ENCODE results near the gene HNRNPLL. TPM values are rescaled to one million over a fixed set of nuclear protein-coding genes. Genes with fewer than 3 reads are reported as not detected.
"Not testable (repeated sequence)": the region's sequence is repeated elsewhere in the genome, so short reads cannot be mapped to it uniquely, and the experiment has no call there.

HNRNPLL gene
- total and polyA plus RNA-seq, 7 experiments from 2014 or later: 10.1 to 66.8 (median 24.8) TPM

DNA sequence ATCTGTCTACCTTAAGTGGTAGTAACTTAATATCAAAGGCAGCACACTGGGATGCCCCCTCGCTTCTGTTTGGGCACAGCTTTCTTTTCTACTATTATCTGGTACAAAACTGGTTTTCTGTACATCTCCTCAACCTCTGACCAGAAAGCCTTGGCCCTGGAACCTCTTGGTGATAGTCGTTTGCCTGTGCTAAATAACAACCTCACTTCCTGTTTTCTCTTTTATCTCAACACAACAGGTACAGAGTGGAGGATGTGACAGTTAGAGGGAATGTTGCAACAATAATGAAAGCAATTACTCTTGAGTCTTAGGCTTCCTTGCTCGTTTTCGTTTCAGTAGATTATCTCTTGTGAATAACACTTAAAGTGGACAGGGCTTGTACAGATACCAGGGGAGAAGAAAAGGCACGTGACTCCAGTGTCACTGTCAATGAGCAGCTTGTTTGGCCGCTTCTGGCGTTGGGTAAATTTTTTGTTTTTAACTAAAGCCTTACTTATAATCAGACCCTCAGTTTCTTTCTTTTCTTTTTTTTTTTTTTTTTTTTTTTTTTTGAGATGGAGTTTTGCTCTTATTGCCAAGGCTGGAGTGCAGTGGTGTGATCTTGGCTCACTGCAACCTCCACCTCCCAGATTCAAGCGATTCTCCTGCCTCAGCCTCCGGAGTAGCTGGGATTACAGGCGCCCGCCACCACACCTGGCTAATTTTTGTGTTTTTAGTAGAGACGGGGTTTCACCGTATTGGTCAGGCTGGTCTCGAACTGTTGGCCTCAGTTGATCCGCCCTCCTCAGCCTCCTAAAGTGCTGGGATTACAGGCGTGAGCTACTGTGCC, 41.2 kb upstream of the HNRNPLL start:
- H3K4me3 ChIP-seq (ENCODE audit: low read length); H3K9me3 ChIP-seq (ENCODE audit: control insufficient read depth in 2 of 3, low read length in 3 of 3); H3K36me3 ChIP-seq (ENCODE audit: control insufficient read depth in 2 of 3, insufficient read depth in 3 of 3, low read length in 3 of 3); CTCF ChIA-PET; H3K27me3 ChIP-seq (ENCODE audit: control insufficient read depth in 2 of 2, insufficient read depth in 2 of 2, low read length in 2 of 2); H3K27me3 Mint-ChIP-seq; H3K9me3 Mint-ChIP-seq: not testable (repeated sequence)
- POLR2A ChIA-PET: interaction anchor here (0.6 to 1.2 kb wide), 3 partner anchors 23 to 103 kb away, joined by 3 read pairs; partner anchors contain the start of gene HNRNPLL
- Mint-ChIP-seq H3K27ac (peak overlapping the region; percentile 85 to 94 (median 88)), H3K4me3 (peak overlapping the region; percentile 22 to 81 (median 75)), H3K4me1 (peaks cover 16 to 49% (median 23%) of the 10 kb centered on the region in 7 donors), H3K36me3 (peaks cover 0 to 23% (median 0%) of the 10 kb centered on the region in 5 donors)
- Histone ChIP-seq H3K4me1 (ENCODE audit: control insufficient read depth in 2 of 2, insufficient read depth in 2 of 2, low read length in 2 of 2) (peaks cover 6 to 14% of the 10 kb centered on the region in 2 donors), H3K27ac (ENCODE audit: low read depth, low read length) (peak overlapping the region; percentile 36)
- DNase-seq (peak in 6 of 9 donors; percentile 32 to 58 (median 44)), ATAC-seq (peak; percentile 83)
- intact Hi-C loops (cut with micrococcal nuclease): loop anchor here (1.0 to 5.0 kb wide), 4 partner anchors 9 to 267 kb away; partner anchors contain the start of genes GALM (in 2 of the 2) and ATL2 (in 1 of the 2)

DNA sequence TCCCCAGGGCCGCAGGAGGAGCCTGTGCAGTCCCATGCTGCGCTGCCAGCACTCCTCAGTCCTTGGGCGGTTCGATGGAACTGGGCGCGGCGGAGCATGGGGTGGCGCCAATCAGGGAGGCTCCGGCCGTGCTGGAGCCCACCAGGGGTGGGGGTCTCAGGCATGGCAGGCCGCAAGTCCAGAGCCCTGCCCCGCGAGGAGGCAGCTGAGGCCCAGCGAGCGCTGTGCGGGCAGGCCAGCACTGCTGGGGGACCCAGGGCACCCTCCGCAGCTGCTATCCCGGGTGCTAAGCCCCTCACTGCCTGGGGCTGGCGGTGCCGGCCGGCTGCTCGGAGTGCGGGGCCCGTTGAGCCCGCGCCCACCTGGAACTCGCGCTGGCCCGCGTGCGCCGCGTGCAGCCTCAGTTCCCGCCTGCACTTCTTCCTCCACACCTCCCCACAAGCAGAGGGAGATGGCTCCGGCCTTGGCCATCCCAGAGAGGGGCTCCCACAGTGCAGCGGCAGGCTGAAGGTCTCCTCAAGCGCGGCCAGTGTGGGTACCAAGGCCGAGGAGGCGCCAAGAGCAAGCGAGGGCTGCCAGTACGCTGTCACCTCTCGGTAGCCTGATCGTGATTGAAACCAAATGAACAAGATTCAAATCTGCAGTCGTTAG, 40.4 kb upstream of the HNRNPLL start:
- ChIA-PET CTCF (no interaction called here), POLR2A (interaction anchor here (0.6 to 1.2 kb wide), 2 partner anchors 24 to 103 kb away, joined by 3 read pairs; no protein-coding TSS in a partner anchor)
- Histone ChIP-seq H3K36me3 (ENCODE audit: control insufficient read depth in 2 of 3, insufficient read depth in 3 of 3, low read length in 3 of 3) (no peaks in the 10 kb centered on the region), H3K4me1 (ENCODE audit: control insufficient read depth in 2 of 2, insufficient read depth in 2 of 2, low read length in 2 of 2) (peaks cover 6 to 8% of the 10 kb centered on the region in 2 donors), H3K4me3 (ENCODE audit: low read length) (no peak overlapping the region), H3K9me3 (ENCODE audit: control insufficient read depth in 2 of 3, low read length in 3 of 3) (no peaks in the 10 kb centered on the region), H3K27ac (ENCODE audit: low read depth, low read length) (no peak overlapping the region), H3K27me3 (ENCODE audit: control insufficient read depth in 2 of 2, insufficient read depth in 2 of 2, low read length in 2 of 2) (no peaks in the 10 kb centered on the region)
- ATAC-seq (no peak), DNase-seq (no peak)
- peaks cover 12 to 45% (median 18%) of the 10 kb centered on the region in 7 donors for H3K4me1 Mint-ChIP-seq
- peaks cover 0 to 17% (median 0%) of the 10 kb centered on the region in 5 donors for H3K36me3 Mint-ChIP-seq
- no peaks in the 10 kb centered on the region for H3K27me3 Mint-ChIP-seq
- peak overlapping the region in 6 of 10 donors; percentile 74 to 81 (median 76) for H3K4me3 Mint-ChIP-seq
- intact Hi-C loops (cut with micrococcal nuclease): loop anchor here (1.0 to 5.0 kb wide), 3 partner anchors 23 to 266 kb away; partner anchors contain the start of genes GALM (in 2 of the 2) and ATL2 (in 1 of the 2)
- peak overlapping the region; percentile 85 to 94 (median 88) for H3K27ac Mint-ChIP-seq
- peaks cover 0 to 5% (median 0%) of the 10 kb centered on the region in 11 donors for H3K9me3 Mint-ChIP-seq

DNA sequence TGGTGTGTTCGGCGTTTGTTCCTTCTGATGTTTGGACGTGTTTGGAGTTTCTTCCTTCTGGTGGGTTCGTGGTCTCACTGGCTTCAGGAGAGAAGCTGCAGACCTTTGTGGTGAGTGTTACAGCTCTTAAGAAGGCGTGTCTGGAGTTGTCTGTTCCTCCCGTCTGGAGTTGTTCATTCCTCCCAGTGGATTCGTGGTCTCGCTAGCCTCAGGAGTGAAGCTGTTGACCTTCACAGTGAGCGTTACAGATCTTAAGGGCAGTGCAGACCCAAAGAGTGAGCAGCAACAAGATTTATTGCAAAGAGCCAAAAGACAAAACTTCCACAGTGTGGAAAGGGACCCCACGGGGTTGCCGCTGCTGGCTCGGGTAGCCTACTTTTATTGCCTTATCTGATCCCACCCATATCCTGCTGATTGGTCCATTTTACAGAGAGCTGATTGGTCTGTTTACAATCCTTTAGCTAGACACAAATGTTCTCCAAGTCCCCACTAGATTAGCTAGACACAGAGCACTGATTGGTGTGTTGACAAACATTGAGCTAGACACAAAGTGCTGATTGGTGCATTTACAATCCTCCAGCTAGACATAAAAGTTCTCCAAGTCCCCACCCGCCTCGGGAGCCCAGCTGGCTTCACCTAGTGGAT, 39.8 kb upstream of the HNRNPLL start:
- not testable (repeated sequence) for H3K27me3 Mint-ChIP-seq; ATAC-seq; H3K4me1 ChIP-seq (ENCODE audit: control insufficient read depth in 2 of 2, insufficient read depth in 2 of 2, low read length in 2 of 2); H3K27me3 ChIP-seq (ENCODE audit: control insufficient read depth in 2 of 2, insufficient read depth in 2 of 2, low read length in 2 of 2); H3K36me3 ChIP-seq (ENCODE audit: control insufficient read depth in 2 of 3, insufficient read depth in 3 of 3, low read length in 3 of 3); H3K9me3 Mint-ChIP-seq; H3K9me3 ChIP-seq (ENCODE audit: control insufficient read depth in 2 of 3, low read length in 3 of 3); H3K27ac ChIP-seq (ENCODE audit: low read depth, low read length); H3K4me3 Mint-ChIP-seq; H3K4me3 ChIP-seq (ENCODE audit: low read length); DNase-seq
- Mint-ChIP-seq H3K36me3 (peaks cover 0 to 14% (median 0%) of the 10 kb centered on the region in 5 donors), H3K4me1 (peaks cover 6 to 43% (median 13%) of the 10 kb centered on the region in 7 donors), H3K27ac (peak overlapping the region in 8 of 9 donors; percentile 44 to 86 (median 66))
- POLR2A ChIA-PET: interaction anchor here (0.6 kb wide), 1 partner anchor 37 kb away, joined by 4 read pairs; no protein-coding TSS in a partner anchor
- CTCF ChIA-PET: interaction anchor here (0.6 to 1.0 kb wide), 2 partner anchors 61 to 267 kb away, joined by 3 read pairs; no protein-coding TSS in a partner anchor
- intact Hi-C loops (cut with micrococcal nuclease): loop anchor here (1.0 to 5.0 kb wide), 3 partner anchors 24 to 265 kb away; partner anchors contain the start of genes GALM (in 2 of the 2) and ATL2 (in 1 of the 2)

DNA sequence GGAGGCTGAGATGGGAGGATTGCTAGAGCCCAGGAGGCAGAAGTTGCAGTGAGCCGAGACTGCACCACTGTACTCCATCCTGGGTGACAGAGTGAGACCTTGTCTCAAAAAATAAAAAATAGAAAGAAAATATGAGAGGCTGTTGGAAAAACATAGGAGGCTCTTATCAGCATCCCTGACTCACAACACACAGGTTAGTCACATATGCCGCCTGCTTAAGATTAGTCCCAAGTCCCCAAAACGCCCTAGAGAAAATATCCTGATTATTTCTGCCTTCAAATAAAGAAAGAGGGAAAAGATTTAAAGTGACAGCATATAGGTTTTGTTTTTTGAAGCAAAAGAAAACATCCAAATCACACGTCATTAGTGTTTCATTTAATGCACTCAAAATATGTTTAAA, 33.3 kb upstream of the HNRNPLL start:
- Histone ChIP-seq H3K36me3 (ENCODE audit: control insufficient read depth in 2 of 3, insufficient read depth in 3 of 3, low read length in 3 of 3) (no peaks in the 10 kb centered on the region), H3K27ac (ENCODE audit: low read depth, low read length) (no peak overlapping the region), H3K9me3 (ENCODE audit: control insufficient read depth in 2 of 3, low read length in 3 of 3) (no peaks in the 10 kb centered on the region), H3K4me3 (ENCODE audit: low read length) (no peak overlapping the region), H3K4me1 (ENCODE audit: control insufficient read depth in 2 of 2, insufficient read depth in 2 of 2, low read length in 2 of 2) (no peaks in the 10 kb centered on the region), H3K27me3 (ENCODE audit: control insufficient read depth in 2 of 2, insufficient read depth in 2 of 2, low read length in 2 of 2) (no peaks in the 10 kb centered on the region)
- Mint-ChIP-seq H3K9me3 (peaks cover 0 to 5% (median 0%) of the 10 kb centered on the region in 11 donors), H3K36me3 (peaks cover 0 to 10% (median 0%) of the 10 kb centered on the region in 5 donors), H3K27me3 (no peaks in the 10 kb centered on the region), H3K4me1 (peaks cover 0 to 34% (median 10%) of the 10 kb centered on the region in 7 donors), H3K4me3 (no peak overlapping the region), H3K27ac (no peak overlapping the region)
- ChIA-PET POLR2A (no interaction called here), CTCF (no interaction called here)
- intact Hi-C loops (cut with micrococcal nuclease): no loop called here
- DNase-seq (no peak), ATAC-seq (no peak)

DNA sequence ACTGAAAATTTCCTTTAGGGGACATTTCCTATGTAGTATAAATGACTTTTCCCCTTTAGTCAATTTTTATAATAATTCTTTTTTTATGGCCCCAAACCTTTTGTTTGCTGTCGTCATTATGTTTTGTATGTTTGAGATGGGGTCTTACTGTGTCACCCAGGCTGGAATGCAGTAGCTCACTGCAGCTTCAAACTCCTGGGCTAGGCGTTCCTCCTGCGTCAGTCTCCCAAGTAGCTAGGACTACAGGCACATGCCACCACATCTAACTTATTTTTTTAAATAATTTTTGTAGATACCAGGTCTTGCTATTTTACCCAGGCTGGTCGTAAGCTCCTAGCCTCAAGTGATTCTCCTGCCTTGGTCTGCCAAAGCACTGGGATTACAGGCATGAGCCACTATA, 32.4 kb upstream of the HNRNPLL start:
- H3K36me3 Mint-ChIP-seq: peaks cover 0 to 11% (median 0%) of the 10 kb centered on the region in 5 donors
- intact Hi-C loops (cut with micrococcal nuclease): no loop called here
- POLR2A ChIA-PET: no interaction called here

DNA sequence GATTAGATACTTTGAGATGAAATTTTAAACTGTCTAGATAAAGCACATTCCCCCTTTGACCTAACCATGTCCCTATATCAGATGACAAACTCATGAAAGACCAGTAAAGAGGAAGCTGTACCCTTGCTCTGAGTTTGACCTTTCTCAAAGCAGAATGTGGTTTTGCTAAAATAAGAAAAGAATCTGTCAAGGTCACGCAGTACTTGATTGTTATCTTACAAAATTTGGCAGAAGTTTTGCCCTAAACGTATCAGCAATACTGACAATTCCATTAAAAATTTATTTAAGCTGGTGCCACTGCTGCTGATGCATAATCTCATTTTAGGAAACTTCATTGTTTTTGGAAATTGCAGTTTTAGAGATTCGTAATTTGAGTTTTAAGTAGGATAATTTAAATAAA, 32.0 kb upstream of the HNRNPLL start:
- H3K4me3 Mint-ChIP-seq: peak overlapping the region in 1 of 10 donors; percentile 26
- H3K4me1 Mint-ChIP-seq: peaks cover 0 to 32% (median 10%) of the 10 kb centered on the region in 7 donors
- ATAC-seq: peak; percentile 64
- no peaks in the 10 kb centered on the region for H3K36me3 ChIP-seq (ENCODE audit: control insufficient read depth in 2 of 3, insufficient read depth in 3 of 3, low read length in 3 of 3)
- H3K27ac ChIP-seq (ENCODE audit: low read depth, low read length): no peak overlapping the region
- H3K27me3 ChIP-seq (ENCODE audit: control insufficient read depth in 2 of 2, insufficient read depth in 2 of 2, low read length in 2 of 2): no peaks in the 10 kb centered on the region
- no peak overlapping the region for H3K27ac Mint-ChIP-seq
- H3K4me1 ChIP-seq (ENCODE audit: control insufficient read depth in 2 of 2, insufficient read depth in 2 of 2, low read length in 2 of 2): no peaks in the 10 kb centered on the region
- no peak for DNase-seq
- POLR2A ChIA-PET: no interaction called here
- H3K27me3 Mint-ChIP-seq: no peaks in the 10 kb centered on the region
- H3K4me3 ChIP-seq (ENCODE audit: low read length): no peak overlapping the region
- intact Hi-C loops (cut with micrococcal nuclease): no loop called here
- peaks cover 0 to 11% (median 0%) of the 10 kb centered on the region in 5 donors for H3K36me3 Mint-ChIP-seq
- no peaks in the 10 kb centered on the region for H3K9me3 ChIP-seq (ENCODE audit: control insufficient read depth in 2 of 3, low read length in 3 of 3)
- H3K9me3 Mint-ChIP-seq: peaks cover 0 to 6% (median 2%) of the 10 kb centered on the region in 11 donors
- CTCF ChIA-PET: no interaction called here

More for the DNA sequence above, 32.4 kb upstream of the HNRNPLL start:
- no peaks in the 10 kb centered on the region for H3K4me1 ChIP-seq (ENCODE audit: control insufficient read depth in 2 of 2, insufficient read depth in 2 of 2, low read length in 2 of 2)
- H3K4me3 ChIP-seq (ENCODE audit: low read length): no peak overlapping the region
- H3K36me3 ChIP-seq (ENCODE audit: control insufficient read depth in 2 of 3, insufficient read depth in 3 of 3, low read length in 3 of 3): no peaks in the 10 kb centered on the region
- H3K27me3 Mint-ChIP-seq: no peaks in the 10 kb centered on the region
- peaks cover 0 to 34% (median 10%) of the 10 kb centered on the region in 7 donors for H3K4me1 Mint-ChIP-seq
- H3K27me3 ChIP-seq (ENCODE audit: control insufficient read depth in 2 of 2, insufficient read depth in 2 of 2, low read length in 2 of 2): no peaks in the 10 kb centered on the region
- no peak overlapping the region for H3K27ac ChIP-seq (ENCODE audit: low read depth, low read length)
- H3K9me3 Mint-ChIP-seq: peaks cover 0 to 6% (median 0%) of the 10 kb centered on the region in 11 donors
- no peak overlapping the region for H3K4me3 Mint-ChIP-seq
- CTCF ChIA-PET: no interaction called here
- H3K27ac Mint-ChIP-seq: no peak overlapping the region
- ATAC-seq (no peak), DNase-seq (no peak)
- no peaks in the 10 kb centered on the region for H3K9me3 ChIP-seq (ENCODE audit: control insufficient read depth in 2 of 3, low read length in 3 of 3)
